Mesothelial cell of epicardium (in vitro differentiated cells): ENCODE data around the gene POLR3H. TPM values are rescaled to one million over a fixed set of nuclear protein-coding genes. Genes with fewer than 3 reads are reported as not detected.

Source experiments
- DNase-seq, 2 experiments: peaks; one replicate each; pipeline ENCODE4 v3.0.0; 2021; ENCODE audit warnings: low spot score in 2 of 2; ENCODE audit not compliant: unreplicated experiment in 2 of 2
- H3K27ac Mint-ChIP-seq: 2 replicates; pipeline ENCODE4 v1.8.0; 2021; ENCODE audit warnings: mixed read lengths
- H3K27me3 Mint-ChIP-seq: 2 replicates; pipeline ENCODE4 v1.8.0; 2021; ENCODE audit warnings: low read depth, mixed read lengths
- H3K36me3 Mint-ChIP-seq: 2 replicates; pipeline ENCODE4 v1.8.0; 2021; ENCODE audit warnings: mixed read lengths
- H3K4me1 Mint-ChIP-seq: 2 replicates; pipeline ENCODE4 v1.8.0; 2021; ENCODE audit warnings: mixed read lengths
- H3K4me3 Mint-ChIP-seq: 2 replicates; pipeline ENCODE4 v1.8.0; 2021; ENCODE audit warnings: mild to moderate bottlenecking, moderate library complexity, mixed read lengths
- H3K9me3 Mint-ChIP-seq: 2 replicates; pipeline ENCODE4 v1.8.0; 2021; ENCODE audit warnings: mixed read lengths
- CTCF ChIP-seq: fragments of 200-600 bp; sonication (generic); IDR thresholded peaks from one replicate; pipeline ENCODE4 v1.5.0; 2021; ENCODE audit warnings: antibody characterized with exemption; ENCODE audit not compliant: unreplicated experiment
- total RNA-seq: library from RNA; stranded (reverse); gene quantifications from 3 replicates; pipeline ENCODE4 v1.2.1, GENCODE V29; 2021

POLR3H gene
- total RNA-seq, 1 donor from 2014 or later, result 47.4 TPM

- Mint-ChIP-seq H3K9me3 (no peaks in the 10 kb centered on the region), H3K4me1 (peaks cover 64% of the 10 kb centered on the region), H3K4me3 (no peak overlapping the region), H3K27me3 (no peaks in the 10 kb centered on the region), H3K27ac (peak overlapping the region; percentile 83), H3K36me3 (no peaks in the 10 kb centered on the region)
- no peak for DNase-seq
- no peak for TF ChIP-seq CTCF
Observed at GRCh38 chr22:41557401-41558240, 13.4 kb upstream of the POLR3H start.

DNA sequence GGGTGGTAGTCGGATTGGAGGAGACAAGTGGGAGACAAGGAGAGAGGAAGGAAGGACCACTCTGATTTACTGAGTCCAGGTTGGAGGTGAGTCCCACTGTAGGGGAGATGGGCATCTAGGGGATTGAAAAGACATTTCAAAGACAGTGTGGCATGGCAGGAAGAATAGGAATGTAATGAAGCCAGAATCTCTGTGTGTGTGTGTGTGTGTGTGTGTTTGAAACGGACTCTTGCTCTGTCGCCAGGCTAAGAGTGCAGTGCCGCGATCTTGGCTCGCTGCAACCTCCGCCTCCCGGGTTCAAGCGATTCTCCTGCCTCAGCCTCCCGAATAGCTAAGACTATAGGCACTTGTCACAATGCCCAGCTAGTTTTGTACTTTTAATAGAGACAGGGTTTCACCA is 12.3 kb upstream of the POLR3H start:
- Mint-ChIP-seq H3K4me3 (no peak overlapping the region), H3K27ac (peak overlapping the region; percentile 64), H3K9me3 (no peaks in the 10 kb centered on the region), H3K36me3 (no peaks in the 10 kb centered on the region), H3K4me1 (peaks cover 55% of the 10 kb centered on the region), H3K27me3 (no peaks in the 10 kb centered on the region)
- no peak for DNase-seq
- no peak for TF ChIP-seq CTCF

- Mint-ChIP-seq H3K27me3 (no peaks in the 10 kb centered on the region), H3K9me3 (no peaks in the 10 kb centered on the region), H3K27ac (peak overlapping the region; percentile 82), H3K4me1 (peaks cover 45% of the 10 kb centered on the region), H3K4me3 (no peak overlapping the region), H3K36me3 (no peaks in the 10 kb centered on the region)
- TF ChIP-seq CTCF, result no peak
- peak in 1 of 2 experiments; percentile 61 for DNase-seq
Observed at GRCh38 chr22:41555325-41555982, 11.2 kb upstream of the POLR3H start.

- Mint-ChIP-seq H3K27ac (peak overlapping the region; percentile 6), H3K27me3 (no peaks in the 10 kb centered on the region), H3K4me3 (no peak overlapping the region), H3K4me1 (peaks cover 28% of the 10 kb centered on the region), H3K9me3 (no peaks in the 10 kb centered on the region), H3K36me3 (no peaks in the 10 kb centered on the region)
- TF ChIP-seq CTCF, result no peak
- DNase-seq, result no peak
Observed at GRCh38 chr22:41551877-41552582, 7.8 kb upstream of the POLR3H start.

- Mint-ChIP-seq H3K27me3 (no peaks in the 10 kb centered on the region), H3K27ac (no peak overlapping the region), H3K9me3 (no peaks in the 10 kb centered on the region), H3K4me1 (peaks cover 18% of the 10 kb centered on the region), H3K36me3 (no peaks in the 10 kb centered on the region), H3K4me3 (no peak overlapping the region)
- TF ChIP-seq CTCF, result no peak
- no peak for DNase-seq
Observed at GRCh38 chr22:41550952-41551491, 6.8 kb upstream of the POLR3H start.
